ENCODE measurements around the gene SELENOF. TPM values are rescaled to one million over a fixed set of nuclear protein-coding genes. Genes with fewer than 3 reads are reported as not detected.

The SELENOF gene
- total RNA-seq, 2 experiments from 2014 or later = 93.0 to 214 TPM

DNA sequence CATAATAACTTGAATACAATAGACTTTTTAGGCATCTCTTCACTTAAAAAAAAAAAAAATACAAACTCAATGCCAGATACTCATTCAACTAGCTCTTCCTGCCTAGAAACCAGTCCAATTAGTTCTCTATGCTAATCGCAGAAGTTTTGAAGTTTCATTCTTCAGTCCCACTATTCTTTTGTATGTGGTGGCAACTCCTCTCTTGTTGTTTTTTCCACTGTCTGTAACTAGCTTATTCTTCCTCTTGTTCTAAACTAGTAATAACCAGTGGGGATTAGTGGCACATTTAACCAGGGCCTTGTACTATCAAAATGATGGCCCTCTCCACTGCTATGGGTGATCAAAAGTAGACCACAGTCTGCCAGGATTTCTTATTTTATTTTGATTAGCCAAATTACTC, 52.5 kb downstream of the SELENOF start:
- Histone ChIP-seq H3K9me3 (ENCODE audit: low read length) (no peaks in the 10 kb centered on the region), H2AFZ (ENCODE audit: low read length) (no peak overlapping the region), H3K36me3 (ENCODE audit: insufficient read depth, low read length) (peaks cover 46% of the 10 kb centered on the region), H3K4me1 (ENCODE audit: insufficient read depth, low read length, poor library complexity, severe bottlenecking) (peaks cover 12% of the 10 kb centered on the region), H3K27ac (ENCODE audit: low read depth, low read length, poor library complexity, severe bottlenecking) (no peak overlapping the region), H4K20me1 (ENCODE audit: insufficient read depth, low read length) (no peaks in the 10 kb centered on the region), H3K79me2 (ENCODE audit: insufficient read depth, low read depth, low read length) (peaks cover 16% of the 10 kb centered on the region; the same call in 1 of the 2 replicates), H3K9me2 (ENCODE audit: insufficient read depth, low read length) (no peaks in the 10 kb centered on the region), H3K4me3 (ENCODE audit: low read depth, low read length, poor library complexity, severe bottlenecking) (no peak overlapping the region), H3K4me2 (ENCODE audit: low read length) (no peak overlapping the region)
- CTCF ChIA-PET (ENCODE audit: unreplicated experiment) = no interaction called here
- BruUV-seq (replicated peaks) = no TSS peak
- no peak for DNase-seq (ENCODE audit: low spot score)
- POLR2A ChIA-PET = interaction anchor here (0.6 to 1.7 kb wide), 7 partner anchors 11 to 227 kb away, joined by 3 to 4 read pairs (median 3); no protein-coding TSS in a partner anchor
- intact Hi-C loops (cut with micrococcal nuclease; ENCODE audit: unreplicated experiment) = no loop called here
- TF ChIP-seq EZH2phosphoT487 (IDR thresholded peaks at IDR 0.05; ENCODE audit: borderline replicate concordance, low read depth, low read length) = no peak
- TF ChIP-seq, protein P1, sequence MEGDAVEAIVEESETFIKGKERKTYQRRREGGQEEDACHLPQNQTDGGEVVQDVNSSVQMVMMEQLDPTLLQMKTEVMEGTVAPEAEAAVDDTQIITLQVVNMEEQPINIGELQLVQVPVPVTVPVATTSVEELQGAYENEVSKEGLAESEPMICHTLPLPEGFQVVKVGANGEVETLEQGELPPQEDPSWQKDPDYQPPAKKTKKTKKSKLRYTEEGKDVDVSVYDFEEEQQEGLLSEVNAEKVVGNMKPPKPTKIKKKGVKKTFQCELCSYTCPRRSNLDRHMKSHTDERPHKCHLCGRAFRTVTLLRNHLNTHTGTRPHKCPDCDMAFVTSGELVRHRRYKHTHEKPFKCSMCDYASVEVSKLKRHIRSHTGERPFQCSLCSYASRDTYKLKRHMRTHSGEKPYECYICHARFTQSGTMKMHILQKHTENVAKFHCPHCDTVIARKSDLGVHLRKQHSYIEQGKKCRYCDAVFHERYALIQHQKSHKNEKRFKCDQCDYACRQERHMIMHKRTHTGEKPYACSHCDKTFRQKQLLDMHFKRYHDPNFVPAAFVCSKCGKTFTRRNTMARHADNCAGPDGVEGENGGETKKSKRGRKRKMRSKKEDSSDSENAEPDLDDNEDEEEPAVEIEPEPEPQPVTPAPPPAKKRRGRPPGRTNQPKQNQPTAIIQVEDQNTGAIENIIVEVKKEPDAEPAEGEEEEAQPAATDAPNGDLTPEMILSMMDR (conservative IDR thresholded peaks at IDR 0.05; ENCODE audit: low read length) = no peak

DNA sequence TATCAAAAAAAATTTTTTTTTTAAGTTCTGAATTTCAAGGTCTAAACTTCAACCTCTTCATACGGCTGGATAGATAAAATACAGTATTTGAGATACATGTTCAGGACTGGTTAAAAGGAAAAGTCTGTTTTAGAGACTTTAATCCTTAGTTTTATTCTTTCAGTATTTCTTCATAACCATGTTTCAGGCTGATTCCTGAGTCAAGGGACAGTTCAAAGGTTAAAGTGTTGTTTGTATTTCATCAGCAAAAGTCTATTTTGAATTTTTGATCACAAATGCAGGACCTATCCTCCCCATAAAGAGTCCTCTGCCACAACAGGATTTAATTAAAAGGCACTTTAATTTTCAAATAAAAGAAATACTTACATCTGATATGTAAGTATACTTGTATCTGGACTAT, 53.5 kb downstream of the SELENOF start:
- Histone ChIP-seq H3K4me2 (ENCODE audit: low read length) (no peak overlapping the region), H2AFZ (ENCODE audit: low read length) (no peak overlapping the region), H3K9me3 (ENCODE audit: low read length) (no peaks in the 10 kb centered on the region), H3K4me1 (ENCODE audit: insufficient read depth, low read length, poor library complexity, severe bottlenecking) (peaks cover 7% of the 10 kb centered on the region), H3K79me2 (ENCODE audit: insufficient read depth, low read depth, low read length) (peaks cover 10% of the 10 kb centered on the region; the same call in 1 of the 2 replicates), H3K4me3 (ENCODE audit: low read depth, low read length, poor library complexity, severe bottlenecking) (no peak overlapping the region), H3K27ac (ENCODE audit: low read depth, low read length, poor library complexity, severe bottlenecking) (no peak overlapping the region), H3K9me2 (ENCODE audit: insufficient read depth, low read length) (no peaks in the 10 kb centered on the region), H3K36me3 (ENCODE audit: insufficient read depth, low read length) (peaks cover 36% of the 10 kb centered on the region), H4K20me1 (ENCODE audit: insufficient read depth, low read length) (no peaks in the 10 kb centered on the region)
- no peak for DNase-seq (ENCODE audit: low spot score)
- POLR2A ChIA-PET = interaction anchor here (0.7 to 1.7 kb wide), 6 partner anchors 10 to 54 kb away, joined by 3 to 5 read pairs (median 4); partner anchors contain the start of genes HS2ST1 and SELENOF
- CTCF ChIA-PET (ENCODE audit: unreplicated experiment) = no interaction called here
- intact Hi-C loops (cut with micrococcal nuclease; ENCODE audit: unreplicated experiment) = no loop called here
- TF ChIP-seq, protein P1 (conservative IDR thresholded peaks at IDR 0.05; ENCODE audit: low read length) = no peak
- no peak for TF ChIP-seq EZH2phosphoT487 (IDR thresholded peaks at IDR 0.05; ENCODE audit: borderline replicate concordance, low read depth, low read length)
- BruUV-seq (replicated peaks) = no TSS peak

DNA sequence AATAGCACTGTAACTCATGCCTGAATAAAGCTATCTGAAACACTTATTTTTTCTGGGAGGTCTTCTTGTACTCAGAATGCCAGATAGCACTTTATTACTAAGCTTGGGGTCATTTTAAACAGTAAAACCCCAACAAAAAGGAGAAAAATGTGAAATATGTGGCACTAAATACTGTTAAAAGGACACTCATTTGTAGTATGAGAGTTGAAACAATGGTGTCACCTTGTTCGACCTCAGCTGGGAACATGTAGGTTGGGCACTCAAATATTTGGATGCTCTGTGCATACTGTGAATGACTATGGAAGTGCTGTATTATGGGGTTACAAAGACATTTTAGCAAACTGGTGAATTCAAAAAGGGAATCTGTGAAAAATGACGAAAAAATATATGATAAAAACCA, 53.9 kb downstream of the SELENOF start:
- Histone ChIP-seq H3K4me2 (ENCODE audit: low read length) (no peak overlapping the region), H3K4me1 (ENCODE audit: insufficient read depth, low read length, poor library complexity, severe bottlenecking) (peaks cover 7% of the 10 kb centered on the region), H3K4me3 (ENCODE audit: low read depth, low read length, poor library complexity, severe bottlenecking) (no peak overlapping the region), H3K36me3 (ENCODE audit: insufficient read depth, low read length) (peaks cover 32% of the 10 kb centered on the region), H3K79me2 (ENCODE audit: insufficient read depth, low read depth, low read length) (peaks cover 6% of the 10 kb centered on the region; the same call in 1 of the 2 replicates), H3K9me2 (ENCODE audit: insufficient read depth, low read length) (no peaks in the 10 kb centered on the region), H3K9me3 (ENCODE audit: low read length) (no peaks in the 10 kb centered on the region), H3K27ac (ENCODE audit: low read depth, low read length, poor library complexity, severe bottlenecking) (no peak overlapping the region), H2AFZ (ENCODE audit: low read length) (no peak overlapping the region), H4K20me1 (ENCODE audit: insufficient read depth, low read length) (no peaks in the 10 kb centered on the region)
- POLR2A ChIA-PET = interaction anchor here (0.7 to 1.7 kb wide), 3 partner anchors 9 to 135 kb away, joined by 3 to 4 read pairs (median 3); no protein-coding TSS in a partner anchor
- no peak for TF ChIP-seq EZH2phosphoT487 (IDR thresholded peaks at IDR 0.05; ENCODE audit: borderline replicate concordance, low read depth, low read length)
- TF ChIP-seq, protein P1 (conservative IDR thresholded peaks at IDR 0.05; ENCODE audit: low read length) = no peak
- intact Hi-C loops (cut with micrococcal nuclease; ENCODE audit: unreplicated experiment) = no loop called here
- DNase-seq (ENCODE audit: low spot score) = no peak
- no TSS peak for BruUV-seq (replicated peaks)
- CTCF ChIA-PET (ENCODE audit: unreplicated experiment) = no interaction called here
